ENCODE results near the gene CPPED1. TPM values are rescaled to one million over a fixed set of nuclear protein-coding genes. Genes with fewer than 3 reads are reported as not detected.

CPPED1 gene
- total RNA-seq, 2 donors from 2014 or later: 3.3 to 4.4 TPM

DNA sequence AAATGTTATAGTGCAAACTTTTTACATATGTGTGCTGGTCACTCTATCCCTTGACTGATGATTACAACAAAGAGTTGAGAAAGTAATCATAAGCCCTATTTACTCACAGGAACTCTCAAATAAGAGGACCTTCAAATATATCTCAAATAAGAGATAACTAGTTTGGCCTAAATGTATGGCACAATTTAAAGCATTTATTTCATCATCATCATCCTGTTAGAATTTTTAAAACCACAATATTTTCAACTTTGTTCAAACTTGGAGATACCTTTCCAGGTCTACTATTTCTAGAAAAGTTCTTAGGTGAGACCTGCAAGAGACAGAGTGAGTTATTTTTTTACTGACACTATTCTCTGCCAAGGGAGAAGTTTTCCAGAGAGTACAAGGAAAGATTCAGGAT lies 5.5 kb downstream of the CPPED1 start:
- no peak for ATAC-seq
- H3K27ac ChIP-seq: no peak overlapping the region
- intact Hi-C loops (cut with DNase I): no loop called here
- no peak overlapping the region for H3K4me3 ChIP-seq
- peaks cover 8% of the 10 kb centered on the region for H3K4me1 ChIP-seq
- no peaks in the 10 kb centered on the region for H3K9me3 ChIP-seq
- H3K27me3 ChIP-seq: no peaks in the 10 kb centered on the region
- no peaks in the 10 kb centered on the region for H3K36me3 ChIP-seq (replicated peaks in 1 of 2; ENCODE audit: insufficient read depth in 1 of 2, low read depth in 2 of 2)
- TF ChIP-seq POLR2A (IDR thresholded peaks at IDR 0.05): no peak
- TF ChIP-seq, protein P1, sequence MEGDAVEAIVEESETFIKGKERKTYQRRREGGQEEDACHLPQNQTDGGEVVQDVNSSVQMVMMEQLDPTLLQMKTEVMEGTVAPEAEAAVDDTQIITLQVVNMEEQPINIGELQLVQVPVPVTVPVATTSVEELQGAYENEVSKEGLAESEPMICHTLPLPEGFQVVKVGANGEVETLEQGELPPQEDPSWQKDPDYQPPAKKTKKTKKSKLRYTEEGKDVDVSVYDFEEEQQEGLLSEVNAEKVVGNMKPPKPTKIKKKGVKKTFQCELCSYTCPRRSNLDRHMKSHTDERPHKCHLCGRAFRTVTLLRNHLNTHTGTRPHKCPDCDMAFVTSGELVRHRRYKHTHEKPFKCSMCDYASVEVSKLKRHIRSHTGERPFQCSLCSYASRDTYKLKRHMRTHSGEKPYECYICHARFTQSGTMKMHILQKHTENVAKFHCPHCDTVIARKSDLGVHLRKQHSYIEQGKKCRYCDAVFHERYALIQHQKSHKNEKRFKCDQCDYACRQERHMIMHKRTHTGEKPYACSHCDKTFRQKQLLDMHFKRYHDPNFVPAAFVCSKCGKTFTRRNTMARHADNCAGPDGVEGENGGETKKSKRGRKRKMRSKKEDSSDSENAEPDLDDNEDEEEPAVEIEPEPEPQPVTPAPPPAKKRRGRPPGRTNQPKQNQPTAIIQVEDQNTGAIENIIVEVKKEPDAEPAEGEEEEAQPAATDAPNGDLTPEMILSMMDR (IDR thresholded peaks at IDR 0.05): no peak
- DNase-seq: no peak

DNA sequence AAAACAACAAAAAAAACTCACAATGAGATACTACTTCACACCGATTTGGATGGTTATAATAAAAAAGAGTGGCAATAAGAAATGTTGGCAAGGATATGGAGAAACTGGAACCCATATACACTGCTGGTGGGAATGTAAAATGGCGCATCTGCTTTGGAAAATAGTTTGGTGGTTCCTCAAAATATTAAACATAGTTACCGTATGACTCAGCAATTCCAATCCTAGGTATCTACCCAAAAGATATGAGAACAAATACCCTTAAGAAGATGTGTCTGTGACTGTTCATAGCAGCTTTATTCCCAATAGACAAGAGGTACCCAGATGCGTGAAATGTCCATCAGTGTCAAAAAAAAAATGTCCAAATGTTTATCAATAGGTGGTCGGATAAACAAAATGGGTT lies 7.2 kb downstream of the CPPED1 start:
- H3K4me1 ChIP-seq: no peaks in the 10 kb centered on the region
- no peak for ATAC-seq
- no peak for DNase-seq
- H3K36me3 ChIP-seq (replicated peaks in 1 of 2; ENCODE audit: insufficient read depth in 1 of 2, low read depth in 2 of 2): no peaks in the 10 kb centered on the region
- intact Hi-C loops (cut with DNase I): no loop called here
- H3K9me3 ChIP-seq: no peaks in the 10 kb centered on the region
- 85 to 88% methylated on average over 5 of the region's 5 CpGs for WGBS, 2 donors
- no peaks in the 10 kb centered on the region for H3K27me3 ChIP-seq
- no peak overlapping the region for H3K27ac ChIP-seq
- no peak for TF ChIP-seq POLR2A (IDR thresholded peaks at IDR 0.05)
- TF ChIP-seq, protein P1 (IDR thresholded peaks at IDR 0.05): no peak
- no peak overlapping the region for H3K4me3 ChIP-seq

DNA sequence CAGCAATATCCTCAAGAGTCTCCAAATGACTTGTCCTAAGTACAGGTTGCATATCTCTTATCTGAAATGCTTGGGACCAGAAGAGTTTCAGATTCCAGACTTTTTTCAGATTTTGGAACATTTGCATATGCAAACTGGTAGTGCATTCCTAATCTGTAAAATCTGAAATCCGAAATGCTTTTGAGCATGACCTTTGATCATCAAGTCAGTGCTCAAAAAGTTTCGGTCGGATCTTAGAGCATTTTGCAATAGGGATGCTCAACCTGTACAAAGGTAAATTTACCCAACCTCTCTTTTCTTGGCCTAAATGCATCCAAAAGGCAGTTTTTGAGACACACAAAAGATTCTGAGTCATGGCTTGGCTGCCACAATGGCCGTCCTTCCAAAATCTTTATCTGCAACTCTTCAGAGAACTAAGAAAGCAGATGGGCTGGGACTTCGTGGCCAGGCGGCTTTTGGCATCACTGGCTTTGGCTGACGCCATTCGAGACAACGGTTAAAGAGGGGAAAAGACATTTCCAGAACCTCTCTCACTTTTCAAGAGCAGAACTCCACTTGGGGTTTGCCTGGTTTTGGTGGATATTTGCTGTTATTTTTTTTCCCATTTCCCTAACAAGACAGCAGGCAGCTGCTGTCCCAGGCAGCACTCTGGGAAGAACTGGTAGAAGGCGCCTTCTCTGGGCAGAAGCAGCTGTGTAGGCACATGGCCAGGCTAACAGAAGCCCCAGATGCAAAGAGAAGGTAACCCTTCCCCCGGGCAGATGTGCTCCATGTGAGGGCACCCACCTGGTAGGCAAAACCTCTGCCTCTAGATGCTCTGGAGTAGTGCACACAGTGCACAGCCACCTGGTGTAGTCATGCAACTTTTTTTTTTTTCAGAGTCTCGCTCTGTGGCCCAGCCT lies 8.9 kb downstream of the CPPED1 start:
- Histone ChIP-seq H3K27ac (no peak overlapping the region), H3K4me3 (no peak overlapping the region), H3K9me3 (no peaks in the 10 kb centered on the region), H3K36me3 (replicated peaks in 1 of 2; ENCODE audit: insufficient read depth in 1 of 2, low read depth in 2 of 2) (no peaks in the 10 kb centered on the region), H3K27me3 (no peaks in the 10 kb centered on the region), H3K4me1 (no peaks in the 10 kb centered on the region)
- WGBS, 2 donors: 81 to 85% methylated on average over 10 to 12 of the region's 12 CpGs
- ATAC-seq: no peak
- intact Hi-C loops (cut with DNase I): no loop called here
- DNase-seq: peak in 1 of 4 donors; percentile 18
- no peak for TF ChIP-seq POLR2A (IDR thresholded peaks at IDR 0.05)
- TF ChIP-seq, protein P1 (IDR thresholded peaks at IDR 0.05): no peak

DNA sequence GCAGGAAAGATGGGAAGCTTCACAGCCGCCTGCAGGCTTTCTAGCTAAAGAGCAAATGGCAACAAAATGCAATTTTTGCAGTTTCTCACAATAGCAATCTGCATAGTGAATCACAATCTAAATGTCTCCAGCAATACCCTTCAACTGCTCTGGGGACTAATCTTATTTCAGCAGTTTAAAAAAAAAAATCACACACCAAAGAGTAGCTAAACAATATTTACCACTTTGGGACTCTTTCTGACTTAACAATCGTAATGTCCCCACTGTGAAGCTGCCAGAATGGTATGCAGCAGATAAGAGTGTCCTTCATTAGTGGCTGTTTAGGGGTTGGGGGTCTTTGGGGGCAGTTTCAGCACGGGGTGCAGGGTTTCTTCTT lies 9.8 kb downstream of the CPPED1 start:
- DNase-seq: no peak
- Histone ChIP-seq H3K27ac (no peak overlapping the region), H3K27me3 (no peaks in the 10 kb centered on the region), H3K36me3 (replicated peaks in 1 of 2; ENCODE audit: insufficient read depth in 1 of 2, low read depth in 2 of 2) (no peaks in the 10 kb centered on the region), H3K4me1 (no peaks in the 10 kb centered on the region), H3K4me3 (no peak overlapping the region), H3K9me3 (no peaks in the 10 kb centered on the region)
- WGBS, 2 donors: 62 to 65% methylated on average over 3 of the region's 3 CpGs
- intact Hi-C loops (cut with DNase I): no loop called here
- TF ChIP-seq, protein P1 (IDR thresholded peaks at IDR 0.05): no peak
- TF ChIP-seq POLR2A (IDR thresholded peaks at IDR 0.05): no peak
- ATAC-seq: no peak
